LNCaP clone FGC (cell line): ENCODE measurements around the gene PRDM16.

Experiments used
- DNase-seq: peaks from one replicate; pipeline ENCODE4 v3.0.0-alpha.2; 2011; ENCODE audit warnings: low read depth
- H3K4me3 ChIP-seq: 2 replicates; pipeline ENCODE4 v1.5.1; 2011; ENCODE audit warnings: mild to moderate bottlenecking, low read depth, low read length, control low read depth
- CTCF ChIP-seq: IDR thresholded peaks from 2 replicates; pipeline ENCODE4 v1.5.1; 2012; ENCODE audit warnings: mild to moderate bottlenecking; ENCODE audit not compliant: control insufficient read depth, insufficient read depth; ENCODE audit errors: extremely low read depth

Gene PRDM16

DNA sequence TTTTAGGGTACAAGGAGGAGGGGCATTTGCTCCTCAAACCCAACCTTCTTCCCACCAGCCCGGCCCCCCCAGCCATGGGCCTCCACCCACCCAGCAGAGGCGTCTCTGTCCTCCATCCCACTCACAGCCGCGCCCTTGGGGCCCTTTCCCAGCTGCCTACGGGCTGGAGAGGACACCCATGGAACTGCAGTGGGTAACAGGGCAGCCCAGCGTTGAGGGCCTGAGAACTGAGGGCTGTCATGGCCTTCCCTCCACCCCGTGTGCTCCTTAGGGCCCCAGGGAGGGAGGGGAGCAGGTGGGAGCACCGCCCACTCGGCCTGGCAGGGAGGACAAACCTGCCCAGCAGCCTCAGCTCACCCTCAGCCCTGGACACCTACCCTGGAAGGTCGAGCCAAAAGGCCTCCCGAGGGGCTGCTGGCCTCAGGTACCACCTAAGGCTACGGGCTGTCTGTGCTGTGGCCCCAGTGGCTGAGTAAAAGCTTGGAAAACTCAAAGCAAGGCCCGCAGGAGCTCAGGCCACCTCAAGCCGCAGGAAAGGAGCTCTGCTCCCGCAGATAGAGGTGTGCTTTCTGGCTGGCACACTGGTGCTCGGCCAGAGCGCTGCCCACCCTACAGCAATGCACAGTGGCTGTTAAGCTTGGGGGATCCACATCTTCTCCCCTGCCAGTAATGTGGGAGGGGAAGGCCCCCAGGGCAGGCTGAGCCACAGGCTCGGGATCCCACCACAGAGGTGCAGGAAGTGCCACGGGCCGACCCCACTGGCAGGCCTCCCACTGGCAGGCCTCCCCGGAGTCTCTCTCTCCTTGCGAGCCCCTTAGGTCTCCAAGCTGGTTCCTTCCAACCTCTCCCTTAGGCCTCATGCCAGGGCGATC, 383.2 kb downstream of the PRDM16 start:
- no peak for DNase-seq
- TF ChIP-seq CTCF = no peak
- H3K4me3 ChIP-seq = no peak overlapping the region

GRCh38 chr1:3452866-3453175, 383.8 kb downstream of the PRDM16 start:
- DNase-seq = no peak
- no peak overlapping the region for H3K4me3 ChIP-seq
- no peak for TF ChIP-seq CTCF

- peak overlapping the region; percentile 45 for H3K4me3 ChIP-seq
- no peak for DNase-seq
- TF ChIP-seq CTCF = peak; percentile 98
Observed at GRCh38 chr1:3453203-3453761, 384.3 kb downstream of the PRDM16 start.

DNA sequence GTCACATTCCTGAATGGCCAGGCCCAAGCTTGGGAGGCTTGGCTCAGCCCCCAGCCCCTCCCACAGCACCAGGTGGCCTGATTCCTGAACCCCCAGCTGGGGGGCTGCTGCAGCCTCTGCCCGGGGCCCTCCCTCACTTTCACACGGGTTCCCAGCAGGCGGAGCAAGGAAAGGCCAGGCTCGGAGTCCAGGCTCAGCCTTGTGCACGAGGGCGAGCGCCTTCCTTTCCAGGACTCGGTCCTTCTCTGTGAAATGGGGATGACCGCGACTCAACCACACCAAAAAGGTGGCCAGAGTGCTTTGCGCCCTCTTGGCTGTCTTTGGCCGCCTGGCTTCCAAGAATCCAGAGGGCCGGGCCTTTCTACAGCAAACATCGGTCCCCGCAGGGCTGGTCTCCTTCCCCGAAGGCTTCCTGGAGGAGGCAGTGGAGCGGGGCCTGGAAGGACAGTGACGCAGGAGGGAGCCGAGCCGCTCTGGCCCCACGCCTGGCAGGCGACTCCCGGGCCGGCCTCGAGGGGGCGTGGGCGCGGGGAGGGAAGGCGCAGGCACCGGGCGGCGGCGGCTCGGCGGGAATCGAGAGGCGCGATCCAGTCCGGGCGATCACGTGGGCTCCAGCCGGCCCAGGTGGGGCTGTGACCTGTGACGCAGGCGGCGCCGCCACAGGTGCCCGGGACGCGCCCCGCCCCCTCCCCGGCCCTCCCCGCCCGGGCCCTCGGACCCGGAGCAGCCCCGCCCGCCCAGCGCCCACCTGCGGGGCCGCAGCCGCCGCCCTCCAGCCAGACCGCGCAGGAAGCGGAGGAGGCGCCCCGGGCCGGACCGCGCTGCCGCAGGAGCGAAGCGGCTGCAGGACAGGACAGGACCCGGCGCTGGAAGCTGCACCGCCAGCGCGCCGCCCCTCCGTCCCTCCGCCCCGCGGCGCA, 385.1 kb downstream of the PRDM16 start, which contains the start of gene ARHGEF16:
Gene ARHGEF16 (plus strand): TSS at position 775 of the 920 bp plus-strand sequence. CDS start 8,420 bp downstream, outside the sequence.
- DNase-seq = peak; percentile 53
- H3K4me3 ChIP-seq = peak within 1 kb of the TSS; percentile 87
- peak; percentile 71 for TF ChIP-seq CTCF

DNA sequence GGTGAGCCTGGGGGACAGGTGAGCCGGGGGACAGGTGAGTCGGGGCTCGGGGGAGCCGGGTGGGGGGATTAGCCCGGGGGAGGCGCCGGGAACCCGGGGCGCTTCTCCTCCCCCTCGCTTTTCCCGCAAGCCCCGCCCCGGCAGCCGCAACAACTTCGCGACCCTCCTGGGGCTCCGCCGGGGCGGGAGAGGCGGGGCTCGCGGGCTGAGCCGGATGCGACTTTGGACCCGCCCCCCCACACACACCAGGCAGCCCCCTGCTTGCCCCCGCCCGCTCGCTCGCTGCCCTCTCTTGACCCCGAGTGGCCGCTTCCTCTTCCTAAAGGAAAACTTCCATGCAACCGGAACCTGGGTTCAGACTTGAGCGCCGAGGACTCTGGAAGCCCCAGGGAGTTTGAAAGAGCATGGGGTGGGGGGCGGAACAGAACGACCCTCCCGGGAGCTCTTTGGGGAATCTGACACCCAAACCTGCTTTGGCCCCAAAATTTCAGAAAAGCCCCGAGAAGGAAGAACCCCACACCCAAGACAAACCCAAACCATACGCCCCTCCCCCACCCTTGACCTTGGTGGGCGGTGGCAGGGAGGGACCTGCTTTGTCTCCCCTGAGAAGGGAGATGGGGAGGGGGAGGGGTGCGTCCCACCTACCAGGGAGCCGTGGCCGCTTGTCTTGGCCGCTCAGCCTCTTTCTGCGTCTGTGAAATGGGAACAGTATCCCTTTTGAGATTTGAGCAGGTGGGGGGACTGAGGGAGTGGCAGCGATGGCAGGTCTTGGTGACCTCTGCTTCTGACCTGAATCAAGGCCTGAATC, 386.0 kb downstream of the PRDM16 start:
- no peak for DNase-seq
- no peak for TF ChIP-seq CTCF
- peak overlapping the region; percentile 87 for H3K4me3 ChIP-seq

- H3K4me3 ChIP-seq = peak overlapping the region; percentile 87
- no peak for TF ChIP-seq CTCF
- no peak for DNase-seq
Observed at GRCh38 chr1:3455670-3456448, 386.9 kb downstream of the PRDM16 start.
